ENCODE results near the gene MIGA2. TPM values are rescaled to one million over a fixed set of nuclear protein-coding genes. Genes with fewer than 3 reads are reported as not detected.

Gene MIGA2
- total and polyA plus RNA-seq, 2 experiments from 2014 or later, result 19.3 to 47.8 TPM

- Mint-ChIP-seq H3K4me3 (no peak overlapping the region), H3K27ac (no peak overlapping the region), H3K27me3 (ENCODE audit: insufficient read depth, low read depth, poor library complexity) (peaks cover 10% of the 10 kb centered on the region), H3K9me3 (no peaks in the 10 kb centered on the region), H3K4me1 (no peaks in the 10 kb centered on the region), H3K36me3 (ENCODE audit: low read depth) (peaks cover 97% of the 10 kb centered on the region)
- Histone ChIP-seq H3F3A (replicated peaks; ENCODE audit: low read depth) (0 out of 2 replicates have a peak, but pooled peaks cover 11% of the 10 kb centered on the region), H2AFZ (no peak overlapping the region), H3K79me2 (replicated peaks; ENCODE audit: insufficient read depth) (no peaks in the 10 kb centered on the region), H4K20me1 (replicated peaks; ENCODE audit: insufficient read depth) (peaks cover 17% of the 10 kb centered on the region), H3K27ac (ENCODE audit: low read depth) (no peak overlapping the region), H3K36me3 (ENCODE audit: insufficient read depth) (peaks cover 57% of the 10 kb centered on the region), H3K27me3 (ENCODE audit: insufficient read depth) (no peaks in the 10 kb centered on the region), H3K9me2 (ENCODE audit: insufficient read depth) (no peaks in the 10 kb centered on the region), H3K4me3 (no peak overlapping the region), H3K4me2 (no peak overlapping the region), H3K4me1 (ENCODE audit: insufficient read depth) (no peaks in the 10 kb centered on the region)
- DNase-seq (ENCODE audit: low spot score) (no peak), ATAC-seq (no peak)
- TF ChIP-seq EZH2 (IDR thresholded peaks at IDR 0.05; ENCODE audit: low read depth, unreplicated experiment), result no peak
- no peak for TF ChIP-seq ZNF114 (CRISPR knock-in tag; IDR thresholded peaks at IDR 0.05)
- TF ChIP-seq POLR2AphosphoS5 (IDR thresholded peaks at IDR 0.05; ENCODE audit: low read depth), result no peak
- no peak for TF ChIP-seq JUNB (IDR thresholded peaks at IDR 0.05; ENCODE audit: unreplicated experiment)
- TF ChIP-seq CREB1 (CRISPR knock-in tag; IDR thresholded peaks at IDR 0.05; ENCODE audit: low read depth), result no peak
- no peak for TF ChIP-seq NANOG (IDR thresholded peaks at IDR 0.05; ENCODE audit: borderline replicate concordance)
These were observed 38.0 kb upstream of the MIGA2 start for GRCh38 chr9:128998462-128998861.

DNA sequence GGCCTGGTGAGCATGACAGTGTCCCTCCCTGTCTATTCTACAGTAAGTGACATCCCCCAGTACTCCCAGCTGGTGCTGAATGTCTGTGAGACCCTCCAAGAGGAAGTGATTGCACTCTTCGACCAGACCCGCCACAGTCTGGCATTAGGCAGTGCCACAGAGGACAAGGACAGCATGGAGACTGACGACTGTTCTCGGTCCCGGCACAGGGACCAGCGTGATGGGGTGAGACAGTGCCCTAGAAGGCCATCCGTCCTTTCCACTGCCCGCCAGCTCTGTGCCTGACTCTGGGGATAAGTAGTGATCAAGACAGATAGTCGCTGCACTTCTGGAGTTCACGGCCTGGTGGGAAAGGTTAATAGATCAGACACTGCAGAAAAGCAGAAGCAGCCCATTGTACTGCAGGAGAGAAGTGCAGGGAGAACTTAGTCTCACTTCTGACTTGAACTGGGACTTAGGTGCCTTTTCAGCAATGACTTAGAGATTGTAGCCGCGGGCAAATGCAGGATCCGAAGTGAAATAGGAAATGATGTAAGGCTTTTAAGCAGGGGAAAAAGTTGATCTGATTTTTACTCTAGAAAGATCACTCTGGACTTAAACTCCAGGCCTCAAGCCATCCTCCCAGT is 36.7 kb upstream of the MIGA2 start:
- H3K79me2 ChIP-seq (replicated peaks; ENCODE audit: insufficient read depth), result no peaks in the 10 kb centered on the region
- no peaks in the 10 kb centered on the region for H3K4me1 ChIP-seq (ENCODE audit: insufficient read depth)
- Mint-ChIP-seq H3K9me3 (no peaks in the 10 kb centered on the region), H3K27me3 (ENCODE audit: insufficient read depth, low read depth, poor library complexity) (peaks cover 10% of the 10 kb centered on the region), H3K4me3 (no peak overlapping the region), H3K4me1 (no peaks in the 10 kb centered on the region), H3K36me3 (ENCODE audit: low read depth) (peaks cover 95% of the 10 kb centered on the region), H3K27ac (no peak overlapping the region)
- H3K36me3 ChIP-seq (ENCODE audit: insufficient read depth), result peaks cover 49% of the 10 kb centered on the region
- no peak for ATAC-seq
- H3K27me3 ChIP-seq (ENCODE audit: insufficient read depth), result no peaks in the 10 kb centered on the region
- no peak overlapping the region for H3K27ac ChIP-seq (ENCODE audit: low read depth)
- no peak for DNase-seq (ENCODE audit: low spot score)
- no peak overlapping the region for H3K4me2 ChIP-seq
- peaks cover 12% of the 10 kb centered on the region for H4K20me1 ChIP-seq (replicated peaks; ENCODE audit: insufficient read depth)
- H3F3A ChIP-seq (replicated peaks; ENCODE audit: low read depth), result 0 out of 2 replicates have a peak, but pooled peaks cover 9% of the 10 kb centered on the region
- no peak overlapping the region for H2AFZ ChIP-seq
- no peaks in the 10 kb centered on the region for H3K9me2 ChIP-seq (ENCODE audit: insufficient read depth)
- H3K4me3 ChIP-seq, result no peak overlapping the region
- TF ChIP-seq ZNF114 (CRISPR knock-in tag; IDR thresholded peaks at IDR 0.05), result no peak
- TF ChIP-seq REST (IDR thresholded peaks at IDR 0.05; ENCODE audit: unreplicated experiment), result no peak
- TF ChIP-seq EZH2 (IDR thresholded peaks at IDR 0.05; ENCODE audit: low read depth, unreplicated experiment), result no peak
- TF ChIP-seq, protein P1, sequence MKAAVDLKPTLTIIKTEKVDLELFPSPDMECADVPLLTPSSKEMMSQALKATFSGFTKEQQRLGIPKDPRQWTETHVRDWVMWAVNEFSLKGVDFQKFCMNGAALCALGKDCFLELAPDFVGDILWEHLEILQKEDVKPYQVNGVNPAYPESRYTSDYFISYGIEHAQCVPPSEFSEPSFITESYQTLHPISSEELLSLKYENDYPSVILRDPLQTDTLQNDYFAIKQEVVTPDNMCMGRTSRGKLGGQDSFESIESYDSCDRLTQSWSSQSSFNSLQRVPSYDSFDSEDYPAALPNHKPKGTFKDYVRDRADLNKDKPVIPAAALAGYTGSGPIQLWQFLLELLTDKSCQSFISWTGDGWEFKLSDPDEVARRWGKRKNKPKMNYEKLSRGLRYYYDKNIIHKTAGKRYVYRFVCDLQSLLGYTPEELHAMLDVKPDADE (IDR thresholded peaks at IDR 0.05), result no peak
- no peak for TF ChIP-seq ZNF331 (CRISPR knock-in tag; IDR thresholded peaks at IDR 0.05; ENCODE audit: low read depth)
- TF ChIP-seq JUNB (IDR thresholded peaks at IDR 0.05; ENCODE audit: unreplicated experiment), result no peak
- TF ChIP-seq NANOG (IDR thresholded peaks at IDR 0.05; ENCODE audit: borderline replicate concordance), result no peak
- TF ChIP-seq, protein P2, sequence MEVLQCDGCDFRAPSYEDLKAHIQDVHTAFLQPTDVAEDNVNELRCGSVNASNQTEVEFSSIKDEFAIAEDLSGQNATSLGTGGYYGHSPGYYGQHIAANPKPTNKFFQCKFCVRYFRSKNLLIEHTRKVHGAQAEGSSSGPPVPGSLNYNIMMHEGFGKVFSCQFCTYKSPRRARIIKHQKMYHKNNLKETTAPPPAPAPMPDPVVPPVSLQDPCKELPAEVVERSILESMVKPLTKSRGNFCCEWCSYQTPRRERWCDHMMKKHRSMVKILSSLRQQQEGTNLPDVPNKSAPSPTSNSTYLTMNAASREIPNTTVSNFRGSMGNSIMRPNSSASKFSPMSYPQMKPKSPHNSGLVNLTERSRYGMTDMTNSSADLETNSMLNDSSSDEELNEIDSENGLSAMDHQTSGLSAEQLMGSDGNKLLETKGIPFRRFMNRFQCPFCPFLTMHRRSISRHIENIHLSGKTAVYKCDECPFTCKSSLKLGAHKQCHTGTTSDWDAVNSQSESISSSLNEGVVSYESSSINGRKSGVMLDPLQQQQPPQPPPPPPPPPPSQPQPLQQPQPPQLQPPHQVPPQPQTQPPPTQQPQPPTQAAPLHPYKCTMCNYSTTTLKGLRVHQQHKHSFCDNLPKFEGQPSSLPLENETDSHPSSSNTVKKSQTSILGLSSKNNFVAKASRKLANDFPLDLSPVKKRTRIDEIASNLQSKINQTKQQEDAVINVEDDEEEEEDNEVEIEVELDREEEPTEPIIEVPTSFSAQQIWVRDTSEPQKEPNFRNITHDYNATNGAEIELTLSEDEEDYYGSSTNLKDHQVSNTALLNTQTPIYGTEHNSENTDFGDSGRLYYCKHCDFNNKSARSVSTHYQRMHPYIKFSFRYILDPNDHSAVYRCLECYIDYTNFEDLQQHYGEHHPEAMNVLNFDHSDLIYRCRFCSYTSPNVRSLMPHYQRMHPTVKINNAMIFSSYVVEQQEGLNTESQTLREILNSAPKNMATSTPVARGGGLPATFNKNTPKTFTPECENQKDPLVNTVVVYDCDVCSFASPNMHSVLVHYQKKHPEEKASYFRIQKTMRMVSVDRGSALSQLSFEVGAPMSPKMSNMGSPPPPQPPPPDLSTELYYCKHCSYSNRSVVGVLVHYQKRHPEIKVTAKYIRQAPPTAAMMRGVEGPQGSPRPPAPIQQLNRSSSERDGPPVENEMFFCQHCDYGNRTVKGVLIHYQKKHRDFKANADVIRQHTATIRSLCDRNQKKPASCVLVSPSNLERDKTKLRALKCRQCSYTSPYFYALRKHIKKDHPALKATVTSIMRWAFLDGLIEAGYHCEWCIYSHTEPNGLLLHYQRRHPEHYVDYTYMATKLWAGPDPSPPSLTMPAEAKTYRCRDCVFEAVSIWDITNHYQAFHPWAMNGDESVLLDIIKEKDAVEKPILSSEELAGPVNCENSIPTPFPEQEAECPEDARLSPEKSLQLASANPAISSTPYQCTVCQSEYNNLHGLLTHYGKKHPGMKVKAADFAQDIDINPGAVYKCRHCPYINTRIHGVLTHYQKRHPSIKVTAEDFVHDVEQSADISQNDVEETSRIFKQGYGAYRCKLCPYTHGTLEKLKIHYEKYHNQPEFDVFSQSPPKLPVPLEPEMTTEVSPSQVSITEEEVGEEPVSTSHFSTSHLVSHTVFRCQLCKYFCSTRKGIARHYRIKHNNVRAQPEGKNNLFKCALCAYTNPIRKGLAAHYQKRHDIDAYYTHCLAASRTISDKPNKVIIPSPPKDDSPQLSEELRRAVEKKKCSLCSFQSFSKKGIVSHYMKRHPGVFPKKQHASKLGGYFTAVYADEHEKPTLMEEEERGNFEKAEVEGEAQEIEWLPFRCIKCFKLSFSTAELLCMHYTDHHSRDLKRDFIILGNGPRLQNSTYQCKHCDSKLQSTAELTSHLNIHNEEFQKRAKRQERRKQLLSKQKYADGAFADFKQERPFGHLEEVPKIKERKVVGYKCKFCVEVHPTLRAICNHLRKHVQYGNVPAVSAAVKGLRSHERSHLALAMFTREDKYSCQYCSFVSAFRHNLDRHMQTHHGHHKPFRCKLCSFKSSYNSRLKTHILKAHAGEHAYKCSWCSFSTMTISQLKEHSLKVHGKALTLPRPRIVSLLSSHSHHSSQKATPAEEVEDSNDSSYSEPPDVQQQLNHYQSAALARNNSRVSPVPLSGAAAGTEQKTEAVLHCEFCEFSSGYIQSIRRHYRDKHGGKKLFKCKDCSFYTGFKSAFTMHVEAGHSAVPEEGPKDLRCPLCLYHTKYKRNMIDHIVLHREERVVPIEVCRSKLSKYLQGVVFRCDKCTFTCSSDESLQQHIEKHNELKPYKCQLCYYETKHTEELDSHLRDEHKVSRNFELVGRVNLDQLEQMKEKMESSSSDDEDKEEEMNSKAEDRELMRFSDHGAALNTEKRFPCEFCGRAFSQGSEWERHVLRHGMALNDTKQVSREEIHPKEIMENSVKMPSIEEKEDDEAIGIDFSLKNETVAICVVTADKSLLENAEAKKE (CRISPR knock-in tag; IDR thresholded peaks at IDR 0.05), result no peak
- TF ChIP-seq CREB1 (CRISPR knock-in tag; IDR thresholded peaks at IDR 0.05; ENCODE audit: low read depth), result no peak
